Measurements from ENCODE around the gene SPHKAP.
"Not testable (repeated sequence)": the region's sequence is repeated elsewhere in the genome, so short reads cannot be mapped to it uniquely, and the experiment has no call there.

SPHKAP gene

DNA sequence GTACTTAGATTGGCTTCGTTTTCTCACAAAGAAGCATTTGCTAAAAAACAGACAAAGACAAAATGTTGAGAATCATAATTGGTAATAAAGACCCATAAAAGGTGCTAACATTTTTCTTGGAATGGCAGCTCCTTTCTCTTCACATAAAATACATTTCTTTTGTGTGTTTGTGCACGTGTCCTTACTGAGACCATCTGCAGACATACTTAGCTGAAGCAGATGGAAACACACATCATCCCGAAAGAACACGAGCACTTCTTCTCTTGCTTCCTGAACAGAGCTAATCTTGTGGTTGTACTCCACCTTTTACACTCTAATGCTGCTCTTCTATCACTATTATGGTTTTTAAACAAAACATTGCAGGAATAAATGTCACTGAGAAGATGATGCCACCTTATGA, 142.5 kb downstream of the SPHKAP start:
- DNase-seq (ENCODE audit: low read depth, low spot score), result no peak

DNA sequence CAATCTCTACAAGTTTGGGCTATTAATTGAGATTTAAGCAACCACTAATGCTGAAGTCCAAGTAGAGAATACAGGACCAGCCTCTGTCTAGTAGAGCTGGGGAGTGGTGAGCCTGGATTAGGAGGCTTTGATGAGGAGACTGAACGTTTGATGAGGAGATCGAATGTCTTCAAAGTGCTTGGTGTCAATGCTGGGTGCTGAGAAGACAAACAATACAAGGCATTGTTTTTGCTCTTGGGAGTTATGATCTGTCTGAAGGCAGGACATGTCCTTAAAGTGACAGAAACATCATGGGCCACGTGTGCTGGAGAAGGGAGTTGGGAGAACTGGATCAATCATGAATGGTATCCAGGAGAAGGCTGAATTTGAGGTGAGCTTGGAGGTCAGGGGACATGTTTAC, 143.6 kb downstream of the SPHKAP start:
- no peak for DNase-seq (ENCODE audit: low read depth, low spot score)

DNA sequence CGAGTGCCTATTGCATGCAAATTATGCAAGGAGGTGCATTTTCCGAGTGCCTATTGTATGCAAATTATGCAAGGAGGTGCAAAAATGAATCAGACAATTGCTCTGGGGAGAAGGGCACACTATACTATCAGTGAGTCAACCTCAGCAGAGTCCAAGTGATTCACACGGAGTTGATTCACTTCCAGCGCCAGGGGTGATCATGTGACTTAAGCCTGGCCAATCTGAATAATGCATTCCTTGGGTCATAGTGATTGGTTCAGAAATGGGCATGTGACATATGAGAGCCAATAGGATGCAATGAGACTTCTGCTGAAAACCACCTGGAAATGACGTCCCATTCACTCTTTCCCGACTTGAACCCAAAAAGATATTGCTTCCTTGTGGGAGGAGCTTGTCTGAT, 157.9 kb downstream of the SPHKAP start:
- DNase-seq (ENCODE audit: low read depth, low spot score), result no peak

DNA sequence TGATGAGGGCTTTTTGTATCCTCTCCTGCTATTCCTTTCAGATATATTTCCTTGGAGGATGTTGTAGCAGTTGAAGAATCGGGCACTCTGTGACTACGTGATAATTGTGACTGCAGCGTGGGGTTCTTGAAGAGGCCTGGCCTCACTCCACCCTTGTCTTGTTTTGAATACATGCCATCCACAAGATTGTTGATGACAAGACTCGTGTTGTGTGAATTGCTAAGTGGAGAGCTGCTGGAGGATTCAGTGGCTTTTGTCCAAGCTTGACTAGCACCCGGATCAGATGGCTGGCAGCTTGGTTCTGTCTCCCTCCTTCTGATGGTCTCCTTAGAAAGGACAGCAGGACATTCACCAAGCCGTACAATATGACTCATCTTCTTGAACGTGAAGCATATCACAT, 163.2 kb downstream of the SPHKAP start:
- no peak for DNase-seq (ENCODE audit: low read depth, low spot score)

DNA sequence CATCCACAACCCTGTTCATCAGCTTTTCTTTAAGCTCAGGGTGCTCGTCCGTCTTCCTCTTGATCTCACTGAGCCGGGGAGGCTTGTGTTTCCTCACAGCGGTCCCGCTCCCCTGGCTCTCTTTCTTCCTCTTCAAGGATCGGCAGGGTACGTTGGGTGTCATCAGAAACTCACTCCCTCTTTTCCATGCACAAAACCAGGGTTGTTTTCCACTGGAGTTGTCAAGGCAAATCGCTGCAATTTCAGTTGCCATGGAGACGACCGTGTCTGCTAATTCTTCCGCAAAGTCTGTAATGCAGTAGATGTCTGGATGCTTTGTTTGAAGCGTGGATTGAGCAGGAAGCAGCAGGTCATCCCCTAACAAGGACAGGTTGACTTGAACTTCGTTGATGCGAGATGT, 163.7 kb downstream of the SPHKAP start:
- DNase-seq (ENCODE audit: low read depth, low spot score), result no peak

DNA sequence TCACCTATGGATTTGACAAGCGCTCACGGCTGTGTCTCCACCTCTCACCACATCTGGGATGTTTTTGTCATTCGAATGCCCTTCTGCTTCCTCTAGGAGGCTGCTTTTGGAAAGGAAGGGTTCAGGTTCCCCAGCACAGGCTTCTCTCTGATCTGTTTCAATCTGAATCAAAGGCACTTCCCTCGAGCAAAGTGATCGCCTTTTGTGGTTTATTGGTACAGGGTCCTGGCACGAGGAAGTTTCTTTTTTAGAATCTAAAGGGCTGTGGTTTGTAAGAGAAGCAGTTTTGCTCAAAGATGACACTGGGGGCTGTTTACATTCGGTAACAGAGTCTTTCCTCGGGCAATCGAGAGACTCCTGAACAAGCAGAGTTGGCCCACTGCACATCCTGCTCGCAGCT, 165.1 kb downstream of the SPHKAP start:
- DNase-seq (ENCODE audit: low read depth, low spot score), result peak; percentile 10

DNA sequence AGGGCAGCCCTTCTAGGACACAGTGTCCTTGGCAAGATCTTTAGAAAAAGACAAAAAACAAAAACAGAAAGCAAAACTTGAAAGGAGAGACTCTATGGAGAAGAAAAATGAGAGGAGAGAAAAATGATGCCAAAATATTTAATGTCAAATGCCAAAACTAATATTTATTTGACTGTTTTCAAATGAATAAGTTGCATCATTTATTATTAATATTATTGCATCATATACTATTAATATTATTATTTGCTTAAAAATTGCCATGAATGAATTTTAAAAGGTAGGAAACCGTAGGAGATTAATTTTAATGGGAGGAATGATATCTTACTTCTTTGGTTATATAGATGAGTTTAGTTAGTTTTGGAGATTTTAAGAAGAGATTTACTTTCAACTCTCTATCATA, 165.7 kb downstream of the SPHKAP start:
- DNase-seq (ENCODE audit: low read depth, low spot score), result no peak

DNA sequence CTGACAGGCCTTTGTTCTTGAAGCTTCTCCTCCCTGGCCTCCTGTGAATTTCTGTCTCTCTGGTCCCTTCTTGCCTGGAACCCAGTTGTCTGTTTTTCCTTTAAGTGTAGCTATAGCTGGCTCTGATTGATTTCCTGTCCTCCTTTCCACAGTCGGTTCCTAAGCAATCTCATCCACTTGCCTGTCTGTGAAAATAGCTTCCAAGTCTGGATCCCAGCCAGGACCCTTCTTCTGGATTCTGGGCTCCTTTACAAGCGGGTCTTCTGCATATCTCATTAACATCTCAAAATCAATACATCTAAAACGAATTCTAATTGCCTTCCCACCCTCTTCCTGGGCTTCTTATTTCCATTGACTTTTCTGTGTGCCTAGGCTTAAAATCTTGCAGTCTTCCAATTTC, 185.1 kb downstream of the SPHKAP start:
- no peak for DNase-seq (ENCODE audit: low read depth, low spot score)

DNA sequence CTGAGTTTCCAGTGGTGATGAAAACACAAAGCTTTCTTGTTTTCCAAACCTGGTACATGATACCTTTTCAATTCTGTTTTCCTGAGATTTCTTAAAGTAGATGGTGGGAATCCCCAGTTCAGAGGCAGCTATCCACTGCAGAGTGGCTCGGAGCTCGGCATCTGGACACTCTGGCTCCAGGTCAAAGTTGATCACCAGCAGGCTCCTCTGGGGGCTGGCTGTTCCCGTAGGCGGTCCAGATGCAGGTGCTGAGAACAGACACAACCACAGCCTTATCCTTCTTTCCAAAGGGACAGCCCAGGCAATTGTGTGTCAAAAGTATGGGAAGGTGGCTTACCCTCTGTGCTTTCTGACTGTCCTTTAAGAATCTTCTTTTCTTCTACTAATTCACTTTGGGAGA, 190.6 kb downstream of the SPHKAP start:
- DNase-seq (ENCODE audit: low read depth, low spot score), result no peak

DNA sequence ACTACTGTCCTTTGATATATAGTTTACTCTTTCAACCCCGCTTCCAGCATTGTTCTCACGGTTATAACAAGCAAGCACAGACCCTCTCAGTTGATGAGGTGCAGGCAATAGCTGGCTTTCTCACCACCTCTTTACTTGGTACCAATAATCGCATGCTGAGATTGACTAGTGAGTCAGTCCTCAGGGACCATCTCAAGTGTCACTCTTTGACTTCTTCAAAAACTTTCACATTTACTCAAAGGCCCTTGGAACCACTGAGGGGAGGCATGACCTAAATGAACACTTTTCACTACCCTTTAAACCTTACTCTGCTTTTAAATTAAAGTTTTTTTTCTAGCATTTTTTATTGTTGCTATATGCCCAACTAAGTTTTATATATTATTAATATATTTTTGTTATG, 208.2 kb downstream of the SPHKAP start:
- DNase-seq (ENCODE audit: low read depth, low spot score), result no peak

DNA sequence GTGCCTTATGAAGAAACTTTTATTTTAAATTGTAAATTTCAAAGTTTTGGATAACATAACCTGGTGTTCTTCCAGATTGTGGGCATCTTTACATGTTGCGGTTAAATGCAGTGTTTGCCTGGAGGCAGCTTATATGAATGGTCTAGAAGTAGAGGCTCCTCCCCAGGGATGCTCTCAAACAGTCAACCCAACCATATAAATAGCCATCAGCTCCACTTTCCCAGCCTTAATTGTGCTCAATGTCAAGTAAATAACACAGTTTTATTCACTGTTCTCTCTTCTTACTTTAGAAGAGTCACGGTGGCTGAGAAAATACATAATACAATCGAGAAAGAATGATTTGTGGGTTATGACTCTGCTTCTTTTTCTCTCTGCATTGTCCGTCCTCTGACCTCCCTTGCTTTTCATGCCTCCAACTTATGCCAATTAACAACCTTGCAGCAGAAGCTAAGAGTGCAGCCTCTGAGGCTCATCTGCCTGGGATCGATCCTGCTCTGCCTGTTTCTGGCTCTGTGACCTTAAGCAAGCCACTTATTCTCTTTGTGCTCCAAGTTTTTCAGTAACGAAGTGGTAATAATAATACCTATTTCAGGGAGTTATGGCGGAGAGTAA, 209.8 kb downstream of the SPHKAP start:
- DNase-seq (ENCODE audit: low read depth, low spot score), result no peak

DNA sequence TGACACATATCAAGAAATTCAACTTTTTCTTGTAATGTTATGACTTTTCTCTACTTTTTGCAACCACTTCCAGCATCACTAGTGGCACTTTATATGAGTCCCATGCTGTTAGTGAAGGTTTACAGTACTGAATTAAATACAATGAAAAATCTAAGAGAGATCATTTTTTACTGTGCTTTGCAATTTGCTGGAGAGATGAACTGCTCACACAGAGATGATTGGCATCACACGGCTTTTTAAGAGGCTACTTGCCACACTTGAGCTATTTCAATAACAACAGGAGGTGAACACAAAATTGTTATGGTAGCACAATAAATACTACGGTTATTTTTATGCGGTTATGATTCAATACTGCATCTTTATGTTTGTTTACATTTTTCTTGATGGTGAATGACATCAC, 221.2 kb downstream of the SPHKAP start:
- no peak for DNase-seq (ENCODE audit: low read depth, low spot score)

DNA sequence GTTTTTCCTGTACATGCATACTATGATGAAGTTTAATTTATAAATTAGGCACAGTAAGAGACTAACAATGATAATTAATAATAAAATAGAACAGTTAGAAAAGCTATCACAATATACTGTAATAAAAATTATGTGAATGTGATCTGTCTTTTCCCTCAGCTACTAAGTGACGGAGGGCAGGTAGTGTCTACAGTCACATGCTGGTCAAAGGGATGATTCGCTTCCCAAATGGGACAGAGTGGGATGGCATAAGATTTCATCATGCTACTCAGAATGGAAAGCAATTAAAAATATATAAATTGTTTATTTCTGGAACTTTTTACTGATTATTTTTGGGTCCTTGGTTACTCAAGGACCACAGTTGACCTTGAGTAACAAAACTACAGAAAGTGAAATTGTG, 238.5 kb downstream of the SPHKAP start:
- no peak for DNase-seq (ENCODE audit: low read depth, low spot score)

DNA sequence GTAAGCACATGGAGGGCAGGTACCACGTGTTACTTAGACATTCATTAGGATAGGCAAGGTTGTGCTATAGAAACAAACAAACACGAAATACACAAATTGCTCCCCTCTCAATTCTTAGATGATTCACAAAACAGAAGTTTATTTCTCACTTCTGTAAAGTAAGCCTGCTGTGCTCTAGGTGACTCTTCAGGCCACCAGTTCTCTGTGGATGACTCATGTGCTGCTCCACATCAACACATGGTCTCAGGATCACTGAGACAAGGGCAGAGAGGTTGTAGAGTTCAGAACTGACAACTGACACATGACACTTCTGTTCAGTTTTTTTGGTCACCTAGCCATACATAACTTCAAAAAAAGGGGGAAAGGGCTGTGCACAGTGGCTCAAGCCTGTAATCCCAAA, 239.5 kb downstream of the SPHKAP start:
- no peak for DNase-seq (ENCODE audit: low read depth, low spot score)

DNA sequence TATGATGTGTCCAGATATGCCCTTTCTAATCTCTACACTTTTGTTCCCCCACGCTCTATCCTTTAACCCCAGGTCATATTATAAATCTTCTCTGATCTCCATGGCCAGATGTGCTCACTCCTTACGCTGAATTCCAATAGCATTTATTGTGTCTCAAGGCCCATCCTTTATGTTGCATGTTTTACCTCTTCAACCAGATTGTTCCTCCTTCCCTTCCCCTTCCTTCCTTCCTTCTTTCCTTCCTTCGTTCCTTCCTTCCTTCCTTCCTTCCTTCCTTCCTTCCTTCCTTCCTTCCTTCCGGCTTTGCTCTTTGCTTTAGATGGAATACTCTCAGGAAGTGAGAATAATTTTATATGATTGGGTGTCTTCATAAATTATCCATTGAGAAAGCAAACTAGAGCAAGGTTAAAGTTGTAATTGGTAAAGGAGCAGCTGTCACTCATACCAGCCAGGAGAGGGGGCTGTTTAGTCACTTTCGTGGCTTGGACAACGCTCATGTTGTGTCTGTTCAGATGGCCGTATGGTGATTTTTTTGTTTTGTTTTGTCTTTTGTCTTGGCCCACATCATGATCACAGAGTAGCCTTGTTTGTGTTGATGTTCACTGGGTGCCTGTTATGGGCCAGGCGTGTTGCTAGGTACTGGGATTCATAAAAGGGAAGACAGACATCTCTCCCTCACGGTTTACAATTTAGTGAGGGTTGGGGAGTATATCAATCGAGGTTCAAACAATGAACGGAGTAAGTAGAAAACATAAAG, 242.0 kb downstream of the SPHKAP start:
- DNase-seq (ENCODE audit: low read depth, low spot score), result peak; percentile 40

DNA sequence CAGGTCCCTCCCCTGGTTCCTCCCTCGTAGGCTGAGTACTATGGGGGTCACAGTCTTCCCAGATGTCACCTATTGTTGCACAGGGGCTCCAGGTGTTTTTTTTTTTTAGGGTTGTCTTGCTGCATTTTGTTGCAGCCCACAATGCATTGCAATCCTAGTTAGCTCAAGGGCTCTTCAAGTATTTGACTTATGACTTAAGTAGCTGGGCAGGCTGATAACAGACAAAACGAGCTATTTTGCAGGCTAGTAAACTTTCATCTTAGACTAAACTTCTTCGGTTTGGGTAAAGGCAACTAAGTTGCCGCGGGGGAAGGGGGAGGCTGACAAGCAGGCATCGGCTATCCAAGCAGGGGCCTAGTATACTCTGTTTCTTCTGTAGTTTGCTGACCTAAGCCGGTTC, 245.2 kb downstream of the SPHKAP start:
- not testable (repeated sequence) for DNase-seq (ENCODE audit: low read depth, low spot score)

DNA sequence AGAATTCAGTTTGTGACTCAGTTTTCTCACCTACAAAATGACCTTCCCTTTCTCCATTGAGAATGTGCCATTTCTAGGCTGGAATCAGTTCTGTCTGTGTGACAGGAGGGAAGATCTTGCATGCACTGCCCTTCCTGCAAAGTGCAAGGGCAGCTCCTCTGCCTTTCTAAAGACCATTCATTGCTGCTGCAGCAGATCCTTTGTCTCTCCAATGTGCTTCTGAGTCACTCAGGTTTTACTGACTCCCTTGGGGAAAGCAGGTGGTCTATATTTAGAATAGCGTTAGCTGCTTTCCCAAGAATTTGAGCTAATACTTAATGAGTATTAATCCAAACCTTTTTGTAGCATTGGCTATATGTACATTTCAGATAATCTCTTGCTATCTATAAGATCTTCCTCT, 247.6 kb downstream of the SPHKAP start:
- no peak for DNase-seq (ENCODE audit: low read depth, low spot score)

DNA sequence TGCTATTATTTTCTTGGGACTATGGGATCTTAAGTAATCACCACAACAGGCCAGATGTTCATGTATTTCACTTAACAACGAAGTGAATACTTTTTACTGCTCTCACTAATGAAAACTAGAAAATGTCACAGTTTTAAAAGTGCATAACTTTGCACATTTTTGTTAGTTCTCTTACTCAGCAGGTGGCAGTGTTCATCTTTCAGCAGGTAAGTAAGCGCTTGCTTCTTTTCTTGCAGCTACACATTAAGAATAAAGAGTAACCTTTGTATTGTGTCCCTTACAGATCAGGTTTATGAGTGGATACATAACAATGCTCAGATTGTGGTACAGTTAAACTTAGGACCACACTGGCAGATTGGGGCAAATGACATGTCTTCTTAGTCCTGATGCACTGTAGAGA, 249.1 kb downstream of the SPHKAP start:
- no peak for DNase-seq (ENCODE audit: low read depth, low spot score)

DNA sequence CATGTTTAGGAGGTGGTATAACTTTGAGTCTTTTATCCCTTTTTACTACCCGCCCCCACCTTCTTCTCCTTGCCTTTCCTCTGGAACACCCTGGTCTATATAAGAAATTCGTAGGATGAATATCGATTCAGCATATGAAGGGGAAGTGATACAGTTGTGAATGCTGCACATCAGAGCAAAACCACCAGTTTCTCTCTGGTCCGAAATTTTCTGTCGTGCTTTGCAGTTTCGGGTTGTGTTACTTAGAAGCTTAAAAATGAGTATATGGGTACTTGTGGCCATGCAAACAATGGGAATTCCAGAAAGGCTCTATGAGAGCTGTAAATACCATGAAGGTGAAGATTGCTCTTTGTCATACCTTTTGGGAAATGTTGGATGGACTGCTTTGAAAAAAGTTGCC, 249.5 kb downstream of the SPHKAP start:
- no peak for DNase-seq (ENCODE audit: low read depth, low spot score)

Data from ELF-1 (cell line).